ENCODE measurements around the gene PIGN.

DNA sequence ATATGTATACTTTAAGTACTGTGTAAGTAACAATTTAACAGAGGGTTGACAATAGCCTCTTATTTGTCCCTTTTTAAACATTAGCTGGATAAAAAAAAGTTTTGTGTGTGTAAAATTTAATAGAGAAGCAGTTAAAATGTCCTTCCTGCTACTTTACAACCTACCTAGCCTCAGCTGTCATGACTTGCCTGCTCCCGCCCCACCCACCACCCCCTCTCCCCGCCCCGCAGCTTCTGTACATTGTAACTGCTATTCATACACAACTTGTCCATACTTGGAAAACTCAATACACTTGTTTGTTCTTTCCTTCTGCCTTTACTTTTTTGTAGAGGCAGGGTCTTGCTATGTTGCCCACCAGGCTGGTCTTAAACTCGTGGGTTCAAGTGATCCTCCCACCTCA is 19.7 kb upstream of the PIGN start:
- TF ChIP-seq POLR2AphosphoS5 (IDR thresholded peaks at IDR 0.05) (no peak), POLR2A (IDR thresholded peaks at IDR 0.05; ENCODE audit: low read depth) (no peak), CTCF (IDR thresholded peaks at IDR 0.05) (no peak), EP300 (IDR thresholded peaks at IDR 0.05) (no peak)

Measured in esophagus muscularis mucosa (tissue), 4 donors.